ENCODE measurements around the gene MAP1LC3B2. TPM values are rescaled to one million over a fixed set of nuclear protein-coding genes. Genes with fewer than 3 reads are reported as not detected.

Gene MAP1LC3B2
- polyA plus RNA-seq, 1 of the 3 experiments (the other 2 are of a cell fraction), result 0.76 TPM

- Histone ChIP-seq H3K4me3 (ENCODE audit: low read depth in 2 of 2, low read length in 1 of 2) (no peak overlapping the region), H3K9ac (no peak overlapping the region), H3K4me2 (no peak overlapping the region), H3K9me2 (no peaks in the 10 kb centered on the region), H3K27me3 (ENCODE audit: insufficient read depth) (no peaks in the 10 kb centered on the region), H2AFZ (ENCODE audit: low read depth) (no peak overlapping the region), H3K79me2 (ENCODE audit: insufficient read depth) (no peaks in the 10 kb centered on the region), H3K36me3 (replicated peaks in 1 of 2; ENCODE audit: control insufficient read depth in 1 of 2, insufficient read depth in 2 of 2, low read length in 1 of 2) (no peaks in the 10 kb centered on the region), H3K9me3 (no peaks in the 10 kb centered on the region), H3F3A (replicated peaks; ENCODE audit: insufficient read depth) (no peaks in the 10 kb centered on the region), H3K27ac (ENCODE audit: low read depth in 2 of 2, low read length in 1 of 2) (no peak overlapping the region), H4K20me1 (ENCODE audit: insufficient read depth) (no peaks in the 10 kb centered on the region), H3K4me1 (ENCODE audit: control insufficient read depth in 1 of 2, insufficient read depth in 2 of 2, low read depth in 1 of 2, low read length in 1 of 2) (peaks cover 6 to 8% of the 10 kb centered on the region in 2 experiments; a peak in 2 of 4 replicates)
- WGBS (ENCODE audit: low lambda C conversion rate), result 92% methylated on average over 22 of the region's 22 CpGs
- no peak for TF ChIP-seq RAD21 (IDR thresholded peaks at IDR 0.05; ENCODE audit: low read length)
- TF ChIP-seq MAX (IDR thresholded peaks at IDR 0.05; ENCODE audit: low read depth), result no peak
- no peak for TF ChIP-seq FOXM1 (IDR thresholded peaks at IDR 0.05; ENCODE audit: low read depth)
- TF ChIP-seq TEAD4 (IDR thresholded peaks at IDR 0.05; ENCODE audit: borderline replicate concordance, insufficient read depth), result no peak
- CTCF ChIA-PET, result no interaction called here
- POLR2A ChIA-PET, result no interaction called here
- DNase-seq, result no peak
Measured at GRCh38 chr12:116604951-116605641, 45.9 kb downstream of the MAP1LC3B2 start.

GRCh38 chr12:116606397-116606796 is 47.2 kb downstream of the MAP1LC3B2 start:
- TF ChIP-seq GABPA (IDR thresholded peaks at IDR 0.05; ENCODE audit: low read depth), result no peak
- no peak for TF ChIP-seq FOSL2 (IDR thresholded peaks at IDR 0.05; ENCODE audit: borderline replicate concordance, low read depth)
- TF ChIP-seq IRF3 (IDR thresholded peaks at IDR 0.05; ENCODE audit: low read depth, low read length), result no peak
- no peak for TF ChIP-seq CHD2 (IDR thresholded peaks at IDR 0.05; ENCODE audit: low read length, partially characterized antibody)
- TF ChIP-seq TAF1 (IDR thresholded peaks at IDR 0.05; ENCODE audit: borderline replicate concordance, low read depth, low read length), result no peak
- no peak for TF ChIP-seq POLR2AphosphoS5 (IDR thresholded peaks at IDR 0.05; ENCODE audit: low read depth, low read length)
- no peak for TF ChIP-seq ZBTB33 (IDR thresholded peaks at IDR 0.05; ENCODE audit: borderline replicate concordance, low read depth)
- no peak for TF ChIP-seq PBX3 (IDR thresholded peaks at IDR 0.05)
- TF ChIP-seq MEF2A (IDR thresholded peaks at IDR 0.05; ENCODE audit: borderline replicate concordance, low read depth), result no peak
- no peak for TF ChIP-seq EP300 (IDR thresholded peaks at IDR 0.05; ENCODE audit: borderline replicate concordance in 1 of 2, low read depth in 1 of 2, low read length in 1 of 2)
- TF ChIP-seq RCOR1 (IDR thresholded peaks at IDR 0.05; ENCODE audit: low read length), result no peak
- TF ChIP-seq MXI1 (IDR thresholded peaks at IDR 0.05; ENCODE audit: low read depth, low read length), result no peak
- no peak for TF ChIP-seq REST (IDR thresholded peaks at IDR 0.05; ENCODE audit: low read depth, low read length)
- no peak for TF ChIP-seq SMC3 (IDR thresholded peaks at IDR 0.05; ENCODE audit: low read depth, low read length)
- Histone ChIP-seq H3K4me1 (ENCODE audit: control insufficient read depth in 1 of 2, insufficient read depth in 2 of 2, low read depth in 1 of 2, low read length in 1 of 2) (peaks cover 6 to 8% of the 10 kb centered on the region in 2 experiments; a peak in 2 of 4 replicates), H3F3A (replicated peaks; ENCODE audit: insufficient read depth) (no peaks in the 10 kb centered on the region), H4K20me1 (ENCODE audit: insufficient read depth) (no peaks in the 10 kb centered on the region), H3K9ac (no peak overlapping the region), H3K27ac (ENCODE audit: low read depth in 2 of 2, low read length in 1 of 2) (no peak overlapping the region), H3K79me2 (ENCODE audit: insufficient read depth) (no peaks in the 10 kb centered on the region), H2AFZ (ENCODE audit: low read depth) (no peak overlapping the region), H3K4me3 (ENCODE audit: low read depth in 2 of 2, low read length in 1 of 2) (no peak overlapping the region), H3K4me2 (no peak overlapping the region), H3K9me3 (no peaks in the 10 kb centered on the region), H3K36me3 (replicated peaks in 1 of 2; ENCODE audit: control insufficient read depth in 1 of 2, insufficient read depth in 2 of 2, low read length in 1 of 2) (no peaks in the 10 kb centered on the region), H3K27me3 (ENCODE audit: insufficient read depth) (no peaks in the 10 kb centered on the region), H3K9me2 (no peaks in the 10 kb centered on the region)
- POLR2A ChIA-PET, result no interaction called here
- DNase-seq, result no peak
- CTCF ChIA-PET, result interaction anchor here (0.6 to 1.2 kb wide), 3 partner anchors 14 to 465 kb away, joined by 3 read pairs; no protein-coding TSS in a partner anchor
- WGBS (ENCODE audit: low lambda C conversion rate), result 88% methylated on average over 4 of the region's 4 CpGs

All from SK-N-SH (cell line).